ENCODE measurements around the gene ARAP1.
A peak's percentile ranks its signal among the peaks of the same experiment; 100 is the strongest.

ARAP1 gene

DNA sequence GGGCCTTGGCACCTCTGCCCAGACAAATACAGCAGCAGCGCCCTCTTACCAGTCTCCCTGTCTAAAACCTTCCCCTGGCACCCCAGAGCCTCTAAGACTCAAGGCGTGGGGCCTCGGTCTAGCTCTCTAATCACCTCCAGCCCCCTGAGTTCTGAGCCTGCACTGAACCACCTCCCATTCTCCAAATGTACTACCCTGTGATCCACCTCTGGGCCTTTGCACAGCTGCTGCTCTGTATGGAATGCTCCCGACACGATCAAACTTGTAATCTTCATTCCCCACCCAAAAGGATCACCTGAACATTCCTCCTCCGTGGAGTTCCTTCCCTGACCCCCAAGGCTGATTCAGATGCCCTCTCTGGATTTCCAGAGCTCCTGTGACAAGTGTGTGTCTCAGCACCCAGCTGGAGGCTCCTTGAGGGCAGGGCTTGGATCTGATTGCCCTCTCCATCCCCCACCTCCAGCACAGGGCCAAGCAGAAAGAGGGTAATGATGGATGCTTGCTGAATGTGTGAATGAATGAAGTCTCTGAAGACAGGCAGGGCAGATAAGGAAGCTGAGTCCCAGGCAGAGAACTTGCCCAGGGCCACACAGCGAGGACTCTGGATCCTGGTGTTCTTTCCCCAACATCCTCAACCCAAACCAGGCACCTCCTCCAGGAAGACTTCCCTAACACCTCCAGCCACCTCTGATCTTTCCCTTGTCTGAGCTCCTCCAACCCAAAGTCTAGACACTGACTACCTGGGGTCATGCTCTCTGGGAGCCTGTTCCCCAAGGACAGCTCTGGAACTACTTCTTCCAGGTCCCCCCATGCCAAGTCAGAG is 23.3 kb upstream of the ARAP1 start:
- ChIA-PET CTCF (interaction anchor here (0.5 to 10.4 kb wide), 7 partner anchors 10 to 70 kb away, joined by 3 to 87 read pairs (median 4); partner anchors contain the start of gene STARD10), POLR2A (interaction anchor here (1.2 kb wide), 1 partner anchor 38 kb away, joined by 3 read pairs; no protein-coding TSS in a partner anchor)
- Histone ChIP-seq H3K36me3 (ENCODE audit: control insufficient read depth in 4 of 4, insufficient read depth in 4 of 4, low read length in 3 of 4) (peaks cover 0 to 3% (median 0%) of the 10 kb centered on the region in 4 experiments), H3K27ac (ENCODE audit: insufficient read depth in 1 of 2, low read depth in 1 of 2, low read length in 2 of 2, poor library complexity in 1 of 2, severe bottlenecking in 2 of 2) (peak overlapping the region in 1 of 2 experiments; percentile 62), H3K27me3 (replicated peaks in 2 of 5; ENCODE audit: control insufficient read depth in 4 of 5, insufficient read depth in 5 of 5, low read length in 4 of 5) (peaks cover 0 to 1% (median 0%) of the 10 kb centered on the region in 5 experiments), H3K4me3 (ENCODE audit: control insufficient read depth in 1 of 7, extremely low read depth in 1 of 7, insufficient read depth in 4 of 7, low read depth in 2 of 7, low read length in 6 of 7) (no peak overlapping the region), H3K9me3 (ENCODE audit: control extremely low read depth in 1 of 5, control insufficient read depth in 4 of 5, insufficient read depth in 2 of 5, low read depth in 1 of 5, low read length in 4 of 5) (no peaks in the 10 kb centered on the region), H3K4me1 (ENCODE audit: control extremely low read depth in 1 of 4, control insufficient read depth in 4 of 4, insufficient read depth in 4 of 4, low read length in 3 of 4) (peaks cover 0 to 29% (median 4%) of the 10 kb centered on the region in 4 experiments)
- 98% methylated on average over 5 of the region's 7 CpGs for WGBS (ENCODE audit: insufficient coverage)
- no peak for DNase-seq

DNA sequence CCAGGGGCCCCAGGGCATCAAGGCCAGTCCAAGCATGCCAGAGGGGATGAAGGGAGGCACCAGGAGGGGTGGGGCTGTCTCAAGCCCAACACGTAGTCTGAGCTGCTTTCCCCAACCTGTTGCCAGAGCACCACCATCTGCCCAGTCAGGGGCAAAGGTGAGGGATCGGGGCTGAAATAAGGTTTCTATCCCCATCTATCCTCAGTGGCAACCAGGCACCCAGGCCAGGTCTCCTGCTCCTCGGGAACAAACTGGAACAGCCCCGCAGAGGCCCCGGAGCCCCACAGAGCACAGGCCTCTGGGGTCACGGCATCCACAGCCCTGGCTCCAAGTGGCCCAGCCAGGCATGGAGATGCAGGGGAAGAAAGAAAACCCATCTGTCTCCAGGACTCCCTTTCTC is 22.3 kb upstream of the ARAP1 start:
- Histone ChIP-seq H3K4me3 (ENCODE audit: control insufficient read depth in 1 of 7, extremely low read depth in 1 of 7, insufficient read depth in 4 of 7, low read depth in 2 of 7, low read length in 6 of 7) (no peak overlapping the region), H3K36me3 (ENCODE audit: control insufficient read depth in 4 of 4, insufficient read depth in 4 of 4, low read length in 3 of 4) (peaks cover 0 to 1% (median 0%) of the 10 kb centered on the region in 4 experiments), H3K4me1 (ENCODE audit: control extremely low read depth in 1 of 4, control insufficient read depth in 4 of 4, insufficient read depth in 4 of 4, low read length in 3 of 4) (peaks cover 0 to 29% (median 3%) of the 10 kb centered on the region in 4 experiments), H3K9me3 (ENCODE audit: control extremely low read depth in 1 of 5, control insufficient read depth in 4 of 5, insufficient read depth in 2 of 5, low read depth in 1 of 5, low read length in 4 of 5) (no peaks in the 10 kb centered on the region), H3K27ac (ENCODE audit: insufficient read depth in 1 of 2, low read depth in 1 of 2, low read length in 2 of 2, poor library complexity in 1 of 2, severe bottlenecking in 2 of 2) (no peak overlapping the region), H3K27me3 (replicated peaks in 2 of 5; ENCODE audit: control insufficient read depth in 4 of 5, insufficient read depth in 5 of 5, low read length in 4 of 5) (no peaks in the 10 kb centered on the region)
- 100% methylated on average over 4 of the region's 6 CpGs for WGBS (ENCODE audit: insufficient coverage)
- POLR2A ChIA-PET = no interaction called here
- DNase-seq = no peak
- CTCF ChIA-PET = interaction anchor here (1.0 to 10.4 kb wide), 3 partner anchors 9 to 33 kb away, joined by 3 to 87 read pairs (median 7); partner anchors contain the start of gene STARD10

DNA sequence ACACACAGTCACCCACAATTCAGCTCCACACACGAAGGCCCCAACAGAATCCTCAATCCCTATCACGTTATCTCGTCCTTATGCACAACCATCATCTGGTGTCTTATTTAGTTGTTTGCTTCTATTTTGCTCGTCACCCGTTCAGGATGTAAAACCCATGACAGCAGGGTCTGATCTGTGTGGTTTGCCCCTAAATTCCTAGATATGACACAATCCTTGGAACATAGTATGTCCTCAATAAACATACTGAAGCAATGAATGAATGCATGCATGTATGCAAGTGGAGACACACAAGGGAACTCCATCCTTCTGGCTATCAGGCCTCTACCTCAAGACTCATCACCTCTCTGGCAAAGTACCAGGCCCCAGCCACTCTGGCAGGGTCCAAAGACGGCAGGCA is 21.5 kb upstream of the ARAP1 start:
- H3K27me3 ChIP-seq (replicated peaks in 2 of 5; ENCODE audit: control insufficient read depth in 4 of 5, insufficient read depth in 5 of 5, low read length in 4 of 5) = no peaks in the 10 kb centered on the region
- no peak for DNase-seq
- H3K4me3 ChIP-seq (ENCODE audit: control insufficient read depth in 1 of 7, extremely low read depth in 1 of 7, insufficient read depth in 4 of 7, low read depth in 2 of 7, low read length in 6 of 7) = no peak overlapping the region
- no peak overlapping the region for H3K27ac ChIP-seq (ENCODE audit: insufficient read depth in 1 of 2, low read depth in 1 of 2, low read length in 2 of 2, poor library complexity in 1 of 2, severe bottlenecking in 2 of 2)
- POLR2A ChIA-PET = no interaction called here
- H3K4me1 ChIP-seq (ENCODE audit: control extremely low read depth in 1 of 4, control insufficient read depth in 4 of 4, insufficient read depth in 4 of 4, low read length in 3 of 4) = peaks cover 0 to 29% (median 3%) of the 10 kb centered on the region in 4 experiments
- no peaks in the 10 kb centered on the region for H3K36me3 ChIP-seq (ENCODE audit: control insufficient read depth in 4 of 4, insufficient read depth in 4 of 4, low read length in 3 of 4)
- WGBS (ENCODE audit: insufficient coverage) = 94% methylated on average over 5 of the region's 6 CpGs
- CTCF ChIA-PET = interaction anchor here (1.0 to 10.4 kb wide), 3 partner anchors 9 to 67 kb away, joined by 3 to 87 read pairs (median 5); partner anchors contain the start of gene STARD10
- H3K9me3 ChIP-seq (ENCODE audit: control extremely low read depth in 1 of 5, control insufficient read depth in 4 of 5, insufficient read depth in 2 of 5, low read depth in 1 of 5, low read length in 4 of 5) = no peaks in the 10 kb centered on the region

DNA sequence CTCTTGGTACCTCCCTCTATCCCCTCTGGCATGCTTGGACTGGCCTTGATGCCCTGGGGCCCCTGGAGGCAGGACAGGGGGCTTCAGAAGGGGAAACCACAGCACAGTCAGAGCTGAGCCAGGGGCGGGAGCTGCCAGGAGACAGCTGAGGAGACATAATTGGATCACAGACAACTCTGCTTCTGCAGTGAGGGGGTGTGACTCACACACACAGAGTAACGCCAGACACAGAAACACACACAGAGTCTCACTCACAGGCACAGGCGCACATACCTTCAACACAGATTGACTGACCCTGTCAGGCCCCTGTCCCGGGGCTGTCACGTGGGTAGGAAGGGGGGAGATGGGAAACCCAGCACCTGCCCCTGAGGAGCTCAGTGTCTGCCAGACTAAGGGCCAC is 21.1 kb upstream of the ARAP1 start:
- Histone ChIP-seq H3K9me3 (ENCODE audit: control extremely low read depth in 1 of 5, control insufficient read depth in 4 of 5, insufficient read depth in 2 of 5, low read depth in 1 of 5, low read length in 4 of 5) (no peaks in the 10 kb centered on the region), H3K4me1 (ENCODE audit: control extremely low read depth in 1 of 4, control insufficient read depth in 4 of 4, insufficient read depth in 4 of 4, low read length in 3 of 4) (peaks cover 0 to 32% (median 4%) of the 10 kb centered on the region in 4 experiments), H3K27ac (ENCODE audit: insufficient read depth in 1 of 2, low read depth in 1 of 2, low read length in 2 of 2, poor library complexity in 1 of 2, severe bottlenecking in 2 of 2) (no peak overlapping the region), H3K4me3 (ENCODE audit: control insufficient read depth in 1 of 7, extremely low read depth in 1 of 7, insufficient read depth in 4 of 7, low read depth in 2 of 7, low read length in 6 of 7) (no peak overlapping the region), H3K36me3 (ENCODE audit: control insufficient read depth in 4 of 4, insufficient read depth in 4 of 4, low read length in 3 of 4) (peaks cover 0 to 2% (median 0%) of the 10 kb centered on the region in 4 experiments), H3K27me3 (replicated peaks in 2 of 5; ENCODE audit: control insufficient read depth in 4 of 5, insufficient read depth in 5 of 5, low read length in 4 of 5) (no peaks in the 10 kb centered on the region)
- POLR2A ChIA-PET = no interaction called here
- DNase-seq = peak in 2 of 3 donors; percentile 37 to 50
- 83% methylated on average over 1 of the region's 5 CpGs for WGBS (ENCODE audit: insufficient coverage)
- CTCF ChIA-PET = interaction anchor here (1.0 to 10.4 kb wide), 3 partner anchors 9 to 68 kb away, joined by 3 to 87 read pairs (median 5); partner anchors contain the start of gene STARD10

DNA sequence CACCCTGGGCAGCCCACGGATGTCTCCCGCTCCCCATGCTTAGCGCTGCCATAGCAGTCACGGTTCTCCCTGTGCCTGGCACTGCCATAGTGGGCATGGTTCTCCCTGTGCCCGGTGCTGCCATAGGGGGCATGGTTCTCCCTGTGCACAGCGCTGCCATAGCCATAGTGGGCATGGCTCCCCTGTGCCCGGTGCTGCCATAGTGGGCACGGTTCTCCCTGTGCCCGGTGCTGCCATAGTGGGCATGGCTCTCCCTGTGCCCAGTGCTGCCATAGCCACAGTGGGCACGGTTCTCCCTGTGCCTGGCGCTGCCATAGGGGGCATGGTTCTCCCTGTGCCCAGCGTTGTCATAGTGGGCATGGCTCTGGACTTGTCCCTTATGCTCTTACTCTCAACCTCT is 19.9 kb upstream of the ARAP1 start:
- DNase-seq = no peak
- Histone ChIP-seq H3K36me3 (ENCODE audit: control insufficient read depth in 4 of 4, insufficient read depth in 4 of 4, low read length in 3 of 4) (peaks cover 0 to 2% (median 0%) of the 10 kb centered on the region in 4 experiments), H3K27ac (ENCODE audit: insufficient read depth in 1 of 2, low read depth in 1 of 2, low read length in 2 of 2, poor library complexity in 1 of 2, severe bottlenecking in 2 of 2) (no peak overlapping the region), H3K4me3 (ENCODE audit: control insufficient read depth in 1 of 7, extremely low read depth in 1 of 7, insufficient read depth in 4 of 7, low read depth in 2 of 7, low read length in 6 of 7) (no peak overlapping the region), H3K4me1 (ENCODE audit: control extremely low read depth in 1 of 4, control insufficient read depth in 4 of 4, insufficient read depth in 4 of 4, low read length in 3 of 4) (peaks cover 0 to 30% (median 4%) of the 10 kb centered on the region in 4 experiments), H3K9me3 (ENCODE audit: control extremely low read depth in 1 of 5, control insufficient read depth in 4 of 5, insufficient read depth in 2 of 5, low read depth in 1 of 5, low read length in 4 of 5) (no peaks in the 10 kb centered on the region), H3K27me3 (replicated peaks in 2 of 5; ENCODE audit: control insufficient read depth in 4 of 5, insufficient read depth in 5 of 5, low read length in 4 of 5) (no peaks in the 10 kb centered on the region)
- POLR2A ChIA-PET = no interaction called here
- 96% methylated on average over 12 of the region's 12 CpGs for WGBS (ENCODE audit: insufficient coverage)
- CTCF ChIA-PET = interaction anchor here (1.0 to 10.4 kb wide), 5 partner anchors 11 to 47 kb away, joined by 3 to 87 read pairs (median 10); partner anchors contain the start of gene STARD10

DNA sequence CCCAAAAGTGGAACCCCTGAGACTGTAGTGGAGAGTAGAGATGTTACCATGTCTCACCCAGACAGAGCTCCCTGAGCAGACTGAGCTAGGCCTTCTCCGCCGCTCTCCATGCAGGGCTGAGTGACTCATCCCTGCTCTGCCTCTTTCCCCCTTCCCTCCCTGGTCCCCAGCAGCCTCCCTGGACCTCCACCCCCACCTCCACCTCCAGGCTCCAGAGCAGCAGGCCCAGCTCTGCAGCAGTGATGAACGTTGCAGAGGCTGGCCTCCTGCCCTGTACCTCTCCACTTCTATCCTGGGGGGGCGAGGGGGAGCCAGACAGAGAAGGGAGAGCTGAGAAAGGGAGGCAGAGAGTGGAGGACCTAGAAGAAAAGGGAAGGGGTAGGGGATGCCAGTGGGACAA is 19.3 kb upstream of the ARAP1 start:
- Histone ChIP-seq H3K27me3 (replicated peaks in 2 of 5; ENCODE audit: control insufficient read depth in 4 of 5, insufficient read depth in 5 of 5, low read length in 4 of 5) (no peaks in the 10 kb centered on the region), H3K4me3 (ENCODE audit: control insufficient read depth in 1 of 7, extremely low read depth in 1 of 7, insufficient read depth in 4 of 7, low read depth in 2 of 7, low read length in 6 of 7) (no peak overlapping the region), H3K4me1 (ENCODE audit: control extremely low read depth in 1 of 4, control insufficient read depth in 4 of 4, insufficient read depth in 4 of 4, low read length in 3 of 4) (peaks cover 0 to 25% (median 4%) of the 10 kb centered on the region in 4 experiments), H3K36me3 (ENCODE audit: control insufficient read depth in 4 of 4, insufficient read depth in 4 of 4, low read length in 3 of 4) (peaks cover 0 to 2% (median 0%) of the 10 kb centered on the region in 4 experiments), H3K27ac (ENCODE audit: insufficient read depth in 1 of 2, low read depth in 1 of 2, low read length in 2 of 2, poor library complexity in 1 of 2, severe bottlenecking in 2 of 2) (no peak overlapping the region), H3K9me3 (ENCODE audit: control extremely low read depth in 1 of 5, control insufficient read depth in 4 of 5, insufficient read depth in 2 of 5, low read depth in 1 of 5, low read length in 4 of 5) (no peaks in the 10 kb centered on the region)
- DNase-seq = no peak
- POLR2A ChIA-PET = no interaction called here
- CTCF ChIA-PET = interaction anchor here (1.4 to 10.4 kb wide), 4 partner anchors 11 to 47 kb away, joined by 3 to 87 read pairs (median 11); partner anchors contain the start of gene STARD10
- no CpG with 5 or more reads among the region's 4 CpGs for WGBS (ENCODE audit: insufficient coverage)

DNA sequence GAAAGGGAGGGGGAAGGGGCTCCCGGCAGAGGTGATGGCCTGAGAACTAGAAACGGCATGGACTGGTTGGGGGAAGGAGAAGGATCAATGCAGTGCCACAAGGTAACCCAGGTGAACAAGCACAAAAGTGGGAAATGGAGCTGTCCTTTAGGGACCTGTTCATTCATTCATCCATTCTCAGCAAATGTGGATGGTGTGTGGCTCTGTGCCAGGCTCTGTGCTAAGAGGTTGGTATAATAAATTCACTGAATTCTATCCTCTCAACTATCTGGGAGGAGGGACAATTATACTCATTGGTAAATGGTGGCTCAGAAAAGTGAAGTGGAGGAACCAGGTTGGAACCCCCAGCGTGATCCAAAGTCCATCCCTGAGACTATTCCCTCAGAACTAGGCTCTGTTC is 18.6 kb upstream of the ARAP1 start:
- Histone ChIP-seq H3K4me1 (ENCODE audit: control extremely low read depth in 1 of 4, control insufficient read depth in 4 of 4, insufficient read depth in 4 of 4, low read length in 3 of 4) (peaks cover 0 to 18% (median 4%) of the 10 kb centered on the region in 4 experiments), H3K36me3 (ENCODE audit: control insufficient read depth in 4 of 4, insufficient read depth in 4 of 4, low read length in 3 of 4) (peaks cover 0 to 2% (median 0%) of the 10 kb centered on the region in 4 experiments), H3K9me3 (ENCODE audit: control extremely low read depth in 1 of 5, control insufficient read depth in 4 of 5, insufficient read depth in 2 of 5, low read depth in 1 of 5, low read length in 4 of 5) (no peaks in the 10 kb centered on the region), H3K4me3 (ENCODE audit: control insufficient read depth in 1 of 7, extremely low read depth in 1 of 7, insufficient read depth in 4 of 7, low read depth in 2 of 7, low read length in 6 of 7) (no peak overlapping the region), H3K27ac (ENCODE audit: insufficient read depth in 1 of 2, low read depth in 1 of 2, low read length in 2 of 2, poor library complexity in 1 of 2, severe bottlenecking in 2 of 2) (no peak overlapping the region), H3K27me3 (replicated peaks in 2 of 5; ENCODE audit: control insufficient read depth in 4 of 5, insufficient read depth in 5 of 5, low read length in 4 of 5) (no peaks in the 10 kb centered on the region)
- POLR2A ChIA-PET = no interaction called here
- CTCF ChIA-PET = interaction anchor here (1.4 to 10.4 kb wide), 4 partner anchors 10 to 46 kb away, joined by 3 to 87 read pairs (median 11); partner anchors contain the start of gene STARD10
- no peak for DNase-seq
- WGBS (ENCODE audit: insufficient coverage) = 96% methylated on average over 3 of the region's 3 CpGs

All from common myeloid progenitor, CD34-positive (primary cell).